Hematopoietic multipotent progenitor cell (in vitro differentiated cells): Measurements from ENCODE around the gene MACROH2A2. TPM values are rescaled to one million over a fixed set of nuclear protein-coding genes. Genes with fewer than 3 reads are reported as not detected.
"Not testable (repeated sequence)": the region's sequence is repeated elsewhere in the genome, so short reads cannot be mapped to it uniquely, and the experiment has no call there.

ENCODE experiments used
- DNase-seq, 3 donors: peaks; one replicate each; pipeline ENCODE4 v3.0.0-alpha.2; 2011 to 2015; ENCODE audit warnings: low read depth in 2 of 3, low spot score in 2 of 3
- total RNA-seq: library from RNA; depleted of rRNA; stranded (reverse); fragments of >200 nt; gene quantifications from one replicate; pipeline ENCODE4 v1.2.3, GENCODE V29; 2012

MACROH2A2 gene
- total RNA-seq, 1 donor: 2.2 TPM

DNA sequence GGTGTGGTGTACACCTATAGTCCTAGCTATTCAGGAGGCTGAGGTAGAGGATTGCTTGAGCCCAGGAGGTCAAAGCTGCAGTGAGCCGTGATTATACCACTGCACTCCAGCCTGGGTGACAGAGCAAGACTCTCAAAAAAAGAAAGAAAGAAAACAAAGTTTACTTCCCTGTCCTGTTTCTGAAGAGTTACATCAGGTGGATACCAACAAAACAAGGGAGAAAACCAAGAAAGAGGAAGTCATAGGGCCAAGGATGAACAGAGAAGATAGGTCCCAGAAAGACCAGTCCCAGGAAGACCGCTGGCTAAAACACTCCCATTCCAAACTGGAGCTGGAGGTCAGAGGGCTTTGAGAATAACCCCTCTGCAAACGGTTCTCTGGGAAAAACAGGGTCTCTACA lies 13.5 kb downstream of the MACROH2A2 start:
- DNase-seq: no peak

- DNase-seq: no peak
Measured at GRCh38 chr10:70067586-70067985, 14.9 kb downstream of the MACROH2A2 start.

DNA sequence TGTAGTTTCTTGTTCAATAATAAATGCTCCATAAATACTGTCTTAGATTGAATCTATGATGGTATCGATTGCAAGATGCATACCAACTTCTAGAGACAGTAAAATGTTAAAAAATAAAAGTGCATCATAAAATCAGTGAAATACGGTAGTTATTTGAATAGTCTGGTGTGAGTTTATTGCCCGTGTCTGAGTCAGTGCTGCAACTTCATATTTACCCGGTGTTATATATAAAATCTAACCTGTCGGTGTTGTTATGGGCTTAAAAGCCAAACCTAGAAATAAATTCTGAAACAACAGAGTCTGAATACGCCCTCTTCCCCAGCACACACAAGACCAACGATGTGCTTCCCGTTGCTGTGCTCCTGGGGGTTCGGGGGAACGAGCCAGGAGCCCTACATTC lies 16.3 kb downstream of the MACROH2A2 start:
- DNase-seq: no peak

DNA sequence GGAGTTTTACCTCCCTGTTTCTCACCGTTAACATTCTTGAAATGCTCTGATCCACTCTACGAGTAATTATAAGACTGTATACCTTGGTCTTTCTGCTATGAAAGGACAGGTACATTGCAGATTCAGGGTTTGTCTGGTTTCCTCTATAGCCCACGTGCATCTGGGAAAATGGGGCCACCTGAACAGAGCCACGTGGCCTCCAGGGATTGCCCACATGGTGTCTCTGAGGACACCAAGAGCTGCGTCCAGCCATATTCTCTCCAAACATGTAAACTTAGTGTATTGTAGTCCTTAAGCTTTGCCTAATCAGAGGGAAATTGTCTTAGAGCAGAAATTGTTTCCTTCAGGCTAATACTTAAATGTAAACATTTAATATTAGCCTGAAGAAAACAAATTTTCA lies 16.7 kb downstream of the MACROH2A2 start:
- no peak for DNase-seq

DNA sequence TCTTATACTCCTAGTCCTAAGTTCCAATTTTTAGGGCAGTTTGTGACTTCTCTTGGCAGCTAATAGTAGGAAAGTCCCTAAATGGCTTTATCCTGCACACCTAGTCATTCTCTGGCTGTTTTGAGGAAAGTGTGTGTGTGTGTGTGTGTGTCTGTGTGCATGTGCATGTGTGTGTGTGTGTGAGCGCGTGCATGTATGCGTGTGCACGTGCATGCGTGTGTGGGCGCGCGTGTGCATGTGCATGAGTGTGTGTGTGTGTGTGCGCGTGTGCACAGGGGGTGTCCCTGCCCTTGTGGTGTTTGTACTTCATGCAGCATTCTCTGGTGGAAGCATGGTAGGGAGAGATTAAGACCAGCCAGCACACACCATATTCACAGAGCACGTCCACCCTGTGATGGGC lies 18.2 kb downstream of the MACROH2A2 start:
- no peak for DNase-seq

DNA sequence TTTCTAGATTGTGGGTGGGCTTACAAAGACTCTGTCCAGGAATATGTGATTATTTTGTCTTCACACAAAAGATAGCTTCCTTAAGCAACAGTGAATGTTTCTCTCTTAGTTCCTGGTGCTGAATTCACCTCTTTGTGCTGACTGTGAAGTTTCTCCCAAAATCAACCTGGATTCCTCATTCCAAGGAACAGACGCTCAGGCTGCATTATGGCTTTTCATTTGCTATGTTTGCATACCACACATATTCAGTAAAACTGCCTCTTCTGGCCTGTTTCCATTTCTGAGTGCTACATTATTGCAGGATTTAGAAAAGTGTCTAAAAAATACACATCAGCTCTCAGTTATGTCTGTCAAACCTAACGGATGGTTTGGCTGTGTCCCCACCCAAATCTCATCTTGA lies 21.5 kb downstream of the MACROH2A2 start:
- no peak for DNase-seq

GRCh38 chr10:70074971-70075370 lies 22.3 kb downstream of the MACROH2A2 start:
- DNase-seq: no peak

DNA sequence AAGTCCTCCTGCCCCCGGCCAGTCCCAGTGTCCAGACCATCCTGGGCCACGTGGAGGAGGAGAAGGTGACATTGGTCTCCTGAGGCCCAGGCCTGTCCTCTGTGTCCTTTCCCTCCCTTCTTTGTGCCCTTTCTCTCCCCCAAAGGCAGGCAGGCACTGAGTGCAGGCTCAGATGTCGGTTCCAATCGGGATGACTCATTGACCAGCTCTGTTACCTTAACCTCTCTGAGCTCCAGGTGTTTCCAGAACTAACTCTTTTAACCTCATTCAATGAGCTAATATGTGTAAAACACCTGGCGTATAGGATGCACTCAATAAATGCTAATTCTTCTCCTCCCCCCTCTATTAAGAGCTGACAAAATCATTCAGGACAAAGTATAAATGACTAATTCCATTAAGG lies 25.7 kb downstream of the MACROH2A2 start:
- DNase-seq: no peak

- DNase-seq: no peak
Measured at GRCh38 chr10:70078937-70079336, 26.3 kb downstream of the MACROH2A2 start.

- not testable (repeated sequence) for DNase-seq
Measured at GRCh38 chr10:70080789-70081188, 28.1 kb downstream of the MACROH2A2 start.

- no peak for DNase-seq
Measured at GRCh38 chr10:70084189-70084588, 31.5 kb downstream of the MACROH2A2 start.

GRCh38 chr10:70085975-70086613 lies 33.4 kb downstream of the MACROH2A2 start:
- no peak for DNase-seq

DNA sequence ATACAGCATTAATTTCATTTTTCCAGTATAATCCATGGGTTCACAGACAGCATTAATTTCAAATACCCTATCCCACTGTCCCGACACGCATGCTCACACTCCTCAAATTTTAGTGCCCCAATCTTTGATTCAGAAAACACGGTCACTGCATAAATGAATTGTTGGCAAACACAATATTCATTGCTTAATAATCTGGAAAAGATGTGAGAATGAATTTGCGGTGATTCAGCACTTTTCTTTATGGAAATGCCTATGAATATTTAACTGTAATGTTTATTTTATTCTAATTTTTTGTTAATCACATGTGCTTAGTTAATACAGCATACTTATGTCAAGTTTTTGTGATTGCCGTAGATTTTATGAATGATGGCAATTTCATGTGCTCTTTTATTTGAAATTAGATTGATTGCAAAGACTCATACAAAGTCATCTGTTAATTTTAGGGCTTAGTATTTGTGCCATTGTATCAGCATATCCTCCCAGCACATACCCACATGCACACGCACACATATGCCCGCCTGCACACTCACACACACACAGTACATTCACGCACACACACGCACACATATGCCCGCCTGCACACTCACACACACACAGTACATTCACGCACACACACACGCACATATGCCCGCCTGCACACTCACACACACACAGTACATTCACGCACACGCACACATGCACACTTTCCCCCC lies 35.1 kb downstream of the MACROH2A2 start:
- no peak for DNase-seq

GRCh38 chr10:70088308-70088698 lies 35.7 kb downstream of the MACROH2A2 start:
- DNase-seq: no peak

- DNase-seq: no peak
Measured at GRCh38 chr10:70090013-70090412, 37.4 kb downstream of the MACROH2A2 start.

GRCh38 chr10:70090951-70091350 lies 38.3 kb downstream of the MACROH2A2 start:
- DNase-seq: no peak

DNA sequence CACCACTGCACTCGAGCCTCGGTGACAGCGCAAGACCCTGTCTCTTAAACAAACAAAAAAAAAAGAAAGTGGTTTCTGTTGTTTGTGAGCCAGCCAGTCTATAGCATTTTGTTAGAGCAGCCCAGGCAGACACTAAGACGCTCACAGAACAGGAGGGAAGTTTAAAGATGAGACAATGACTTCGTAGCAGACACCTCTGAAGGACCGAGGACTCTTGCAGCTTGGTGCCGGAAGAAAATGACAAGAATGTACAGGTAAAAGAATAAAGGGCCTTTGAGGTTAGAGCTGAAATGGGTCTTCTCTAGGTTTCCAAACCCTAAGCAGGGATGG lies 39.7 kb downstream of the MACROH2A2 start:
- DNase-seq: no peak

DNA sequence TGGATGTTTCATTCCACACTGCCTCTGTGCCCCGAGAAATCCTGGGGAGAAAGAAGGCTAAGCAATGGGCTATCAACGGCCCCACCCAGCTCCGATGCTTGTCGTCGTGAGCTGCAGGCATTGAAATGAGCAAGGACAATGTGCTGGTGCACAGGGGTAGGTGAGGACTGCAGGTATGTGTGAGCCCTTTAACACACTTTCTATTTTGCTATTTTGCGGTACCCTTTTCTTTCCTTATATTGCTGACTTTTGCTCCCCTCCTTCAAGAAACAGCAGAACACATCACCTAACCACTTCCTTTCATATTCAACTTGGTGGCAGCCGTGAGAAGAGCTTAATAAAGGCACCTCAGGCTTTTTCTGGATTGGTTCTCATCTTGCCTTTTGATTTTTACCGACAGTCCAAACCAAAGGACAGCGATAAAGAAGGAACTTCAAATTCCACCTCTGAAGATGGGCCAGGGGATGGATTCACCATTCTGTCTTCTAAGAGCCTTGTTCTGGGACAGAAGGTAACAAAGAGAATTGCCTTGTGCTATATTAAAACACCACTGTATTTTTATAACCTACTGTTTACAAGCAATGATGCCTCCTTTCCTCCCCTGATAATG lies 40.8 kb downstream of the MACROH2A2 start:
- DNase-seq: no peak

DNA sequence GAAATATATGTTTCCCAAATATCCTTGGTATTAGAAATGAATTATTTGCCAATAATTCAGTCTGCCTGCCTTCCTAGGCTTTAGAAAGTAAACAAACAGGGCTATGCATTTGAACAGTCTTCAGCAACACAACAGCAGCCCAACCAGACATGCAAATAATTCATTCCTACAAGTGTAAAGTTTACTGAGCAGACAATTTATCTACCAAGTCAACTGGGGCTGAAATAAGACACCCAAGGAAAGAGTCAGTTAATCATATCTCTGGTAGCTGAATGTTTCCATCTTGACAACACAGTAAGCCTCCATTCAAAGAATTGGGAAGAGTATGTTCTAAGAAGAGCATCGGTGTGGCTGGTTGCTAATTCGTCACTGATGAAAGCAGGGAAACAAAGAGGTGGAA lies 41.6 kb downstream of the MACROH2A2 start:
- no peak for DNase-seq

- no peak for DNase-seq
Measured at GRCh38 chr10:70096016-70096704, 43.5 kb downstream of the MACROH2A2 start.

DNA sequence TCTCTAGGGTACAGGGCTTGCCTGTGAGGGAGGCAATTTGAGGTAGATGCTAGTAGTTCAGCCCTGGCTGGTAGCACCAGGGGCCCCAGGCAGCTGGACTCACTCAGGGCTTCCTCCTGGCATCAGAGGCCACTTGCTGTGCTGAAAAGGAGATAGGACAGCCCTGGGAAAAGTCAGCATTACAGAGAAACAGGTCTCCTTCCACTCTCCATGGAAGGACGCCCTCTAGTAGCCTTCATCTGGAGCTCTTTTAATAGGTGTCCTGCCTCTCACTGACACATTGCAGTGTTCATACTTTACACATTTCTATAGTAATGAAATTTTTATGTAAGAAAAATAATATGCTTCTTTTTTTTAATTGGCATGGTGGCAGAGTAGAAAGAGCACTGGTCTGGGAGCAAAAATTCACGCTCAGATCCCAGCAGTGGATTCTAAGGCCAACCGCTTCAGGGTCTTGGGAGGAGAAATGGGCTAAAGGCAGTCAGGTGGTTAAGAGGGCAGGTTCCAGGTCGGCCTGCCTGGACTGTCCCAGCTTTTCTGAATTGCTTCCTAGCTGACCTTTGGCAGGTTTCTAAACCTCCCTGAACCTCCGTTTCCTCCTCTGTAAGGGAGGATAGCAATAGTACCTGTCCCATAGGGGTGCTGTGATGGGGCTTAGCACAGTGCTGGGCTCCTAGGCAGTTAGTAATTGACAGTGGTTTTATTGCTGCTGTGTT lies 44.2 kb downstream of the MACROH2A2 start:
- DNase-seq: no peak
